Measurements from ENCODE around the gene MAB21L3. TPM values are rescaled to one million over a fixed set of nuclear protein-coding genes. Genes with fewer than 3 reads are reported as not detected.

The MAB21L3 gene
- polyA plus RNA-seq, 1 experiment = 0.34 TPM

DNA sequence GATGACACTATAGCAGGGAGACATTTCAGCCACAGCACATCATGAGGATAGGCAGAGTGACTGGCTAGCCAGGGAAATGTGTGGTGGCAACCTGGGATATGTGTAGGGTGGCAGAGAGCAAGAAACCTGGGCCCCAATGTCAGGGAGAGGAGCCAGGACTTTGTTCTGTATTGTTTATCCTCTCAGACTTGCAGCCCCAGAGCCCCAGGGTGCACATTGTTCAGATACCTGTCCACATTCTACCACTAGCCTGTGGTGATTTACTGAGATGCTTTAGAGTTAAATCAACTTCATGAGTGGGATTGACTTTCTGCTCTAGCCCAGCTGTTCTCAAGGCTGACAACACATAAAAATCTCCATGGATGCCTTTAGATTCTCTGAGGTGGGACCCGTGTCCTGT is 61.5 kb downstream of the MAB21L3 start:
- CTCF ChIA-PET = no interaction called here
- TF ChIP-seq, protein P1, sequence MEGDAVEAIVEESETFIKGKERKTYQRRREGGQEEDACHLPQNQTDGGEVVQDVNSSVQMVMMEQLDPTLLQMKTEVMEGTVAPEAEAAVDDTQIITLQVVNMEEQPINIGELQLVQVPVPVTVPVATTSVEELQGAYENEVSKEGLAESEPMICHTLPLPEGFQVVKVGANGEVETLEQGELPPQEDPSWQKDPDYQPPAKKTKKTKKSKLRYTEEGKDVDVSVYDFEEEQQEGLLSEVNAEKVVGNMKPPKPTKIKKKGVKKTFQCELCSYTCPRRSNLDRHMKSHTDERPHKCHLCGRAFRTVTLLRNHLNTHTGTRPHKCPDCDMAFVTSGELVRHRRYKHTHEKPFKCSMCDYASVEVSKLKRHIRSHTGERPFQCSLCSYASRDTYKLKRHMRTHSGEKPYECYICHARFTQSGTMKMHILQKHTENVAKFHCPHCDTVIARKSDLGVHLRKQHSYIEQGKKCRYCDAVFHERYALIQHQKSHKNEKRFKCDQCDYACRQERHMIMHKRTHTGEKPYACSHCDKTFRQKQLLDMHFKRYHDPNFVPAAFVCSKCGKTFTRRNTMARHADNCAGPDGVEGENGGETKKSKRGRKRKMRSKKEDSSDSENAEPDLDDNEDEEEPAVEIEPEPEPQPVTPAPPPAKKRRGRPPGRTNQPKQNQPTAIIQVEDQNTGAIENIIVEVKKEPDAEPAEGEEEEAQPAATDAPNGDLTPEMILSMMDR (IDR thresholded peaks at IDR 0.05; ENCODE audit: insufficient read depth, low read depth, low read length) = no peak
- Histone ChIP-seq H3K27me3 (ENCODE audit: control insufficient read depth, insufficient read depth, low read length) (peaks cover 9% of the 10 kb centered on the region), H3K4me3 (ENCODE audit: low read depth, low read length) (no peak overlapping the region), H3K36me3 (ENCODE audit: control insufficient read depth, insufficient read depth, low read length) (no peaks in the 10 kb centered on the region)
- DNase-seq (ENCODE audit: low read depth) = no peak
- POLR2A ChIA-PET = no interaction called here

DNA sequence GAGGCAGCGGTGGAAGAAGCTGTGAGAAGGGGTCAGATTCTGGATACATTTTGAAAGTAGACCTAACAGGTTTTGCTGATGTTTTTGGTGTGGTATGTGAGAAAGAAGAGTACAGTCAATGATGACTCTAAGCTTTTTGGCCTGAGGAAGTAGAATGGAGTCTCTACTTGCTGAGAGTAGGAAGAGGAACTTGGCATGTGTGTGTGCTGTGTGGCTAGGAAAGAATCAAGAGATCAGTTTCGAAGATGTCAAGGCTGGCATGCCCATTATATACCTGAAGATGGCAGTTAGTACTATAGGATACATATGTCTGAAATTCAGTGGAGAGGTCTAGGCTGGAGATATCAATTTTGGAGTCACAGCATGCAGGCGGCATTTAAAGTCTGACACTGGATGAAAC is 64.4 kb downstream of the MAB21L3 start:
- POLR2A ChIA-PET = no interaction called here
- Histone ChIP-seq H3K27me3 (ENCODE audit: control insufficient read depth, insufficient read depth, low read length) (peaks cover 5% of the 10 kb centered on the region), H3K36me3 (ENCODE audit: control insufficient read depth, insufficient read depth, low read length) (no peaks in the 10 kb centered on the region), H3K4me3 (ENCODE audit: low read depth, low read length) (no peak overlapping the region)
- TF ChIP-seq, protein P1 (IDR thresholded peaks at IDR 0.05; ENCODE audit: insufficient read depth, low read depth, low read length) = no peak
- CTCF ChIA-PET = interaction anchor here (0.8 kb wide), 1 partner anchor 9 kb away, joined by 4 read pairs; no protein-coding TSS in a partner anchor
- DNase-seq (ENCODE audit: low read depth) = no peak

DNA sequence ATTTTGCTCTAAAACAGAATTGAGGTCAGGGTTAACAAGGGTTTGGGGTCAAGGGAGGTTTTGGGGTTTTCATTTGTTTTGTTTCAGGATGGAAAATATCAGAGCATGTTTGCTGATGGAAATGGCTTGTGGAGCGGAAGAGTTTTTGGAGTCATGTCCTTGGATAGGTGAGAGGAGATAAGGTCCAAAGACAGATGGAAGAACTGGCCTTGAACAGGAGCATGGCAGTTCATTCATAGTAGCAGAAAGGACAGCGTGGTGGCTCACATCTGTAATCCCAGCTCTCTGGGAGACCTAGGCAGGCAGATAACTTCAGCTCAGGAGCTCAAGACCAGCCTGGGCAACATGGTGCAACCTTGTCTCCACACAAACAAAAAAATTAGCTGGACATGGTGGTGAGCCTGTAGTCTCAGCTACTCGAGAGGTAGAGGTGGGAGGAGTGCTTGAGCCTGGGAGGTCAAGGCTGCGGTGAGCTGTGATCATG is 65.1 kb downstream of the MAB21L3 start:
- no peak for DNase-seq (ENCODE audit: low read depth)
- no peaks in the 10 kb centered on the region for H3K36me3 ChIP-seq (ENCODE audit: control insufficient read depth, insufficient read depth, low read length)
- peaks cover 5% of the 10 kb centered on the region for H3K27me3 ChIP-seq (ENCODE audit: control insufficient read depth, insufficient read depth, low read length)
- CTCF ChIA-PET = no interaction called here
- TF ChIP-seq, protein P1 (IDR thresholded peaks at IDR 0.05; ENCODE audit: insufficient read depth, low read depth, low read length) = no peak
- H3K4me3 ChIP-seq (ENCODE audit: low read depth, low read length) = no peak overlapping the region
- POLR2A ChIA-PET = no interaction called here

DNA sequence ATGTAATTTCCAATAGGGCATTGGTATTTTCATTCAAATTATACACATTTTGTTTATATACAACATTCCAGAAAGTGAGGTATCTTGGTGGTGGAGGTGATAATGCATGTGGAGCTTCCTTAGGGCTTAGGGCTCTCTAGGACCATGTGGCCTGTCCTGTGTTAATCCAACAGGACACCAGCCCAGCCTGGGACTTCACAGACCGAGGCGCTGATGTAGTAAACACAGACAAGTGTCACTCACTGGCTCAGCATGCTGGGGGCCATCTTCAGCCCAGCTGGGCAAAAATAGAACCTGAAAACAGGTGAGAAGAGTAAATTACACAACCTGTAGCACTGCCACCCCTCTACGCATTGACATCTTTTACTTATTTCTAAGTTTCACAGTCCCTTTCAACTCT is 66.7 kb downstream of the MAB21L3 start:
- Histone ChIP-seq H3K27me3 (ENCODE audit: control insufficient read depth, insufficient read depth, low read length) (peaks cover 5% of the 10 kb centered on the region), H3K4me3 (ENCODE audit: low read depth, low read length) (no peak overlapping the region), H3K36me3 (ENCODE audit: control insufficient read depth, insufficient read depth, low read length) (no peaks in the 10 kb centered on the region)
- TF ChIP-seq, protein P1 (IDR thresholded peaks at IDR 0.05; ENCODE audit: insufficient read depth, low read depth, low read length) = no peak
- DNase-seq (ENCODE audit: low read depth) = no peak
- ChIA-PET POLR2A (no interaction called here), CTCF (interaction anchor here (1.0 kb wide), 2 partner anchors 9 to 26 kb away, joined by 3 read pairs; no protein-coding TSS in a partner anchor)

GRCh38 chr1:116178837-116179236 is 67.6 kb downstream of the MAB21L3 start:
- H3K36me3 ChIP-seq (ENCODE audit: control insufficient read depth, insufficient read depth, low read length) = no peaks in the 10 kb centered on the region
- H3K4me3 ChIP-seq (ENCODE audit: low read depth, low read length) = no peak overlapping the region
- DNase-seq (ENCODE audit: low read depth) = no peak
- ChIA-PET POLR2A (no interaction called here), CTCF (interaction anchor here (1.0 kb wide), 1 partner anchor 10 kb away, joined by 3 read pairs; no protein-coding TSS in a partner anchor)
- TF ChIP-seq, protein P1 (IDR thresholded peaks at IDR 0.05; ENCODE audit: insufficient read depth, low read depth, low read length) = no peak
- peaks cover 3% of the 10 kb centered on the region for H3K27me3 ChIP-seq (ENCODE audit: control insufficient read depth, insufficient read depth, low read length)

All from BJ (cell line).